ENCODE results near the gene CCDC13. TPM values are rescaled to one million over a fixed set of nuclear protein-coding genes. Genes with fewer than 3 reads are reported as not detected.
A peak's percentile ranks its signal among the peaks of the same experiment; 100 is the strongest.

The CCDC13 gene
- total RNA-seq, 1 donor from 2014 or later, result 2.4 TPM

- no peak overlapping the region for H3K27ac Mint-ChIP-seq
- H3K36me3 Mint-ChIP-seq, result peaks cover 30% of the 10 kb centered on the region
- H3K27me3 Mint-ChIP-seq, result no peaks in the 10 kb centered on the region
- no peak for DNase-seq (ENCODE audit: extremely low spot score, unreplicated experiment)
- H3K9me3 Mint-ChIP-seq, result no peaks in the 10 kb centered on the region
- H3K4me1 Mint-ChIP-seq (ENCODE audit: unreplicated experiment), result peaks cover 10% of the 10 kb centered on the region
- no peak overlapping the region for H3K4me3 Mint-ChIP-seq
- TF ChIP-seq, protein P1, sequence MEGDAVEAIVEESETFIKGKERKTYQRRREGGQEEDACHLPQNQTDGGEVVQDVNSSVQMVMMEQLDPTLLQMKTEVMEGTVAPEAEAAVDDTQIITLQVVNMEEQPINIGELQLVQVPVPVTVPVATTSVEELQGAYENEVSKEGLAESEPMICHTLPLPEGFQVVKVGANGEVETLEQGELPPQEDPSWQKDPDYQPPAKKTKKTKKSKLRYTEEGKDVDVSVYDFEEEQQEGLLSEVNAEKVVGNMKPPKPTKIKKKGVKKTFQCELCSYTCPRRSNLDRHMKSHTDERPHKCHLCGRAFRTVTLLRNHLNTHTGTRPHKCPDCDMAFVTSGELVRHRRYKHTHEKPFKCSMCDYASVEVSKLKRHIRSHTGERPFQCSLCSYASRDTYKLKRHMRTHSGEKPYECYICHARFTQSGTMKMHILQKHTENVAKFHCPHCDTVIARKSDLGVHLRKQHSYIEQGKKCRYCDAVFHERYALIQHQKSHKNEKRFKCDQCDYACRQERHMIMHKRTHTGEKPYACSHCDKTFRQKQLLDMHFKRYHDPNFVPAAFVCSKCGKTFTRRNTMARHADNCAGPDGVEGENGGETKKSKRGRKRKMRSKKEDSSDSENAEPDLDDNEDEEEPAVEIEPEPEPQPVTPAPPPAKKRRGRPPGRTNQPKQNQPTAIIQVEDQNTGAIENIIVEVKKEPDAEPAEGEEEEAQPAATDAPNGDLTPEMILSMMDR (conservative IDR thresholded peaks at IDR 0.05), result no peak
These were observed 22.6 kb upstream of the CCDC13 start for GRCh38 chr3:42795621-42796181.

DNA sequence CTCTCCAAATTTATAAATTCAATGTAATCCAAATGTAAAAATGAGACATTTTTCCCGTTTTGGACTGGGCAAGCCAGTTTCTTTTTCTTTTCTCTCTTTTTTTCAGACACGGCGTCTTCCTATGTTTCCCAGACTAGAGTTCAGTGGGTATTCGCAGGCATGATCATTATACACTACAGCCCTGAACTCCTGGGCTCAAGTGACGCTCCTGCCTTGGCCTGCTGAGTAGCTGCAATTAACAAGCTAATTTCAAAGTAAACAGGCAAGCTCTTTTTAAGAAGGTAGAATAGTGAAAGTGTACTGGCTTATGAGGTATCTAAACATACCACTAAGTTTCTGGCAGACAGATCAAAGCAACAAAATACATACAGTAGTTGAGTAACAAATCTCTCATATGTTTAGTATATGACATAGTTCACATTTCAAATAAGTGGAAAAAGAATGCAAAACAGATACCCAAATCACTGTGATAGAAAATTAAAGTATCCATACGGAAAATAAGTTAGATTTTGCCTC is 17.7 kb upstream of the CCDC13 start:
- H3K27me3 Mint-ChIP-seq, result no peaks in the 10 kb centered on the region
- no peak overlapping the region for H3K4me3 Mint-ChIP-seq
- peaks cover 33% of the 10 kb centered on the region for H3K36me3 Mint-ChIP-seq
- DNase-seq (ENCODE audit: extremely low spot score, unreplicated experiment), result no peak
- no peaks in the 10 kb centered on the region for H3K9me3 Mint-ChIP-seq
- H3K27ac Mint-ChIP-seq, result no peak overlapping the region
- H3K4me1 Mint-ChIP-seq (ENCODE audit: unreplicated experiment), result peaks cover 10% of the 10 kb centered on the region
- TF ChIP-seq, protein P1 (conservative IDR thresholded peaks at IDR 0.05), result no peak

DNA sequence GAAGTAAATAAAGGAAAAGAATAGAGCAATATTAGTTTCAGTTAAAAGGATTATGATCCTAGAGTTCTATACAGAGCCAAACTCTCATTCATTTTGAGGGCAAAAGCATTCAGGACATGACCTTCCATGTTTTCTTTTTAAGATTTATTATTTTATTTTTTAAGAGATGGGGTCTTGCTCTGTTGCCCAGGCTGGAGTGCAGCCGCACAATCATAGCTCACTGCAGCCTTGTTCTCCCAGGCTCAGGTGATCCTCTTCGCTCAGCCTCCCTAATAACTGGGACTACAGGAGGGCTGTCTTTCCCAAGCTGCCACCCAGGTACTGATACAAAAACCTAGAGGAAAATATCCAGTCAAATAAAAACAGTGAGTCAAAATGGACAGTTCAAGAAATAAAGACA is 13.6 kb upstream of the CCDC13 start:
- TF ChIP-seq, protein P1 (conservative IDR thresholded peaks at IDR 0.05), result no peak
- no peaks in the 10 kb centered on the region for H3K9me3 Mint-ChIP-seq
- H3K27ac Mint-ChIP-seq, result no peak overlapping the region
- H3K36me3 Mint-ChIP-seq, result peaks cover 40% of the 10 kb centered on the region
- no peak overlapping the region for H3K4me3 Mint-ChIP-seq
- peaks cover 5% of the 10 kb centered on the region for H3K4me1 Mint-ChIP-seq (ENCODE audit: unreplicated experiment)
- no peak for DNase-seq (ENCODE audit: extremely low spot score, unreplicated experiment)
- H3K27me3 Mint-ChIP-seq, result no peaks in the 10 kb centered on the region

DNA sequence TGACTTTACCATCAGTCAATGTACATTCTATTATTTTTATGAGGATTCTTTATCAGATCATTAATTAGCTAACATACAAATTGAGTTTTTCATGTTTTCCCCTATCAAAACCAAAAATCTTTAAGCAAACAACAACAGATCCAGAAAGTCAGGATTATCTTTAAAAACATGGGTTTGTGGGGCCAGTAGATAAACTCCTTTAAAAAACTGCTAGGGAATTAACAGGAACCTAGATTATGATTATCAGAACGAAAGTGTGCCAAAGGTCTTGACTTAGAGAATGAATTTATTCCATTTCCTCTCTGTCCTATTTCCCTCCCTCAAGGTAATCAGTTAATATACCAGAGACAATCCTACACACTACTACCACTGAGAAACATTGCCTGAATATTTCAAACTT is 13.2 kb upstream of the CCDC13 start:
- H3K4me3 Mint-ChIP-seq, result no peak overlapping the region
- no peak overlapping the region for H3K27ac Mint-ChIP-seq
- no peak for DNase-seq (ENCODE audit: extremely low spot score, unreplicated experiment)
- no peaks in the 10 kb centered on the region for H3K9me3 Mint-ChIP-seq
- peaks cover 37% of the 10 kb centered on the region for H3K36me3 Mint-ChIP-seq
- H3K4me1 Mint-ChIP-seq (ENCODE audit: unreplicated experiment), result peaks cover 5% of the 10 kb centered on the region
- TF ChIP-seq, protein P1 (conservative IDR thresholded peaks at IDR 0.05), result no peak
- no peaks in the 10 kb centered on the region for H3K27me3 Mint-ChIP-seq

DNA sequence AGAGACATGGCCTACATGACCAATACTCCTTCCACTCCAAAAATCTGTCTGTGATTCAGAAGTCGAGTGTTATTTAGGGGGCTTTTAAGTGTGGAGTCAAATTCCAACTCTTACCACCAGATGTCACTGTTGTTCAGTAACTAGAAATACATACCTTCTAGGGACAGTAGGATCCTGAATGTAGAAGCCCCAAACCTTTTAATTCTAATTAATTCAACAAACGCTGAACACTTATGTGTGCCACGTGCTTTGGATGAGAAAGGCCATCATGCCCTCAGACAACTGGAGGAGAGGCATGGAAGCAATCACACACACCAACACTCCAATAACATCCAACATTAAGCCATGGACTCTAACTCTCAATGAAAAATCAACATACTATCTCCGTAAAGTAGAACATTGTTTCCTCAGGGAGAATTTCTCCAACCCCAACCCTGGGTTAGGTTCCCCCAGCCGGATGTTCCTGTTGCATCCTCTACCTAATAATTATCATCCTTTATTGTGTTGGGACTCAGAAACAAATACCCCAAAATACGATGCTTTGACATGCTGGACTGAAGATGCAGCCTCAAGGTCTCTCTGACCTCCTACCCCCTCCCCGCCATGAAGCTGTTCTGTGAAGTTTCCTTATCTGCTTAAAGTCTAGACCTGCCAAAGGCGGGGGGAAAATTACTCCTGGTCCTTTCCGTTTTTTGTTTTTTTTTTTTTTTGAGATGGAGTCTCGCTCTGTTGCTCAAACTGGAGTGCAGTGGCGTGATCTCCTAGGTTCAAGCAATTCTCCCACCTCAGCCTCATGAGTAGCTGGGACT is 8.0 kb upstream of the CCDC13 start:
- Mint-ChIP-seq H3K4me1 (ENCODE audit: unreplicated experiment) (peaks cover 6% of the 10 kb centered on the region), H3K27ac (peak overlapping the region; percentile 55), H3K9me3 (no peaks in the 10 kb centered on the region), H3K4me3 (no peak overlapping the region), H3K27me3 (no peaks in the 10 kb centered on the region), H3K36me3 (peaks cover 26% of the 10 kb centered on the region)
- no peak for DNase-seq (ENCODE audit: extremely low spot score, unreplicated experiment)
- TF ChIP-seq, protein P1 (conservative IDR thresholded peaks at IDR 0.05), result peak; percentile 88

Measured in type B pancreatic cell (in vitro differentiated cells).